HG02798 (cell line): ENCODE results near the gene IMMP2L.
"Not testable (repeated sequence)": the region's sequence is repeated elsewhere in the genome, so short reads cannot be mapped to it uniquely, and the experiment has no call there.

Source experiments
- ATAC-seq: cut with Tn5 transposase; IDR thresholded peaks from one replicate; pipeline ENCODE4 v1.9.1; 2021; ENCODE audit warnings: mild to moderate bottlenecking; ENCODE audit not compliant: unreplicated experiment, poor library complexity

Gene IMMP2L

GRCh38 chr7:111561904-111562732, at the start of gene IMMP2L:
Gene IMMP2L, minus strand, starts transcription at chr7:111562492.
- peak; percentile 87 for ATAC-seq

GRCh38 chr7:111609483-111610254, 47.4 kb upstream of the IMMP2L start:
- not testable (repeated sequence) for ATAC-seq

- no peak for ATAC-seq
Measured at GRCh38 chr7:111607621-111608020, 45.3 kb upstream of the IMMP2L start.

- no peak for ATAC-seq
Measured at GRCh38 chr7:111605246-111605645, 43.0 kb upstream of the IMMP2L start.

GRCh38 chr7:111600091-111600490, 37.8 kb upstream of the IMMP2L start:
- no peak for ATAC-seq

- no peak for ATAC-seq
Measured at GRCh38 chr7:111595780-111596179, 33.5 kb upstream of the IMMP2L start.

GRCh38 chr7:111594602-111595001, 32.3 kb upstream of the IMMP2L start:
- ATAC-seq: no peak

GRCh38 chr7:111593343-111593742, 31.1 kb upstream of the IMMP2L start:
- ATAC-seq: no peak

- ATAC-seq: no peak
Measured at GRCh38 chr7:111588065-111588433, 25.8 kb upstream of the IMMP2L start.

GRCh38 chr7:111587410-111588064, 25.2 kb upstream of the IMMP2L start:
- ATAC-seq: no peak

GRCh38 chr7:111586711-111587409, 24.6 kb upstream of the IMMP2L start:
- no peak for ATAC-seq

GRCh38 chr7:111581784-111582488, 19.6 kb upstream of the IMMP2L start:
- not testable (repeated sequence) for ATAC-seq

GRCh38 chr7:111581207-111581606, 18.9 kb upstream of the IMMP2L start:
- not testable (repeated sequence) for ATAC-seq

GRCh38 chr7:111578754-111579153, 16.5 kb upstream of the IMMP2L start:
- ATAC-seq: no peak

GRCh38 chr7:111571720-111572119, 9.4 kb upstream of the IMMP2L start:
- no peak for ATAC-seq

GRCh38 chr7:111568870-111569462, 6.7 kb upstream of the IMMP2L start:
- peak; percentile 71 for ATAC-seq

GRCh38 chr7:111568419-111568818, 6.1 kb upstream of the IMMP2L start:
- ATAC-seq: no peak

GRCh38 chr7:111564078-111564477, 1.8 kb upstream of the IMMP2L start:
- no peak for ATAC-seq

- no peak for ATAC-seq
Measured at GRCh38 chr7:111561654-111561903, 713 bp downstream of the IMMP2L start.
